ENCODE results near the gene CXXC5. TPM values are rescaled to one million over a fixed set of nuclear protein-coding genes. Genes with fewer than 3 reads are reported as not detected.
A peak's percentile ranks its signal among the peaks of the same experiment; 100 is the strongest.

CXXC5 gene
- total RNA-seq, 2 experiments from 2014 or later, result 26.7 to 113 TPM

GRCh38 chr5:139638090-139638735 is 9.9 kb upstream of the CXXC5 start:
- Histone ChIP-seq H3K4me1 (ENCODE audit: insufficient read depth, low read length, poor library complexity, severe bottlenecking) (peaks cover 70% of the 10 kb centered on the region), H3K9me3 (ENCODE audit: low read length) (no peaks in the 10 kb centered on the region), H3K27ac (ENCODE audit: low read depth, low read length, poor library complexity, severe bottlenecking) (peak overlapping the region; percentile 98), H4K20me1 (ENCODE audit: insufficient read depth, low read length) (peaks cover 5% of the 10 kb centered on the region; the same call in 1 of the 2 replicates), H3K79me2 (ENCODE audit: insufficient read depth, low read depth, low read length) (peaks cover 4% of the 10 kb centered on the region; the same call in 1 of the 2 replicates), H3K9me2 (ENCODE audit: insufficient read depth, low read length) (no peaks in the 10 kb centered on the region), H3K4me2 (ENCODE audit: low read length) (peak overlapping the region; percentile 95), H3K4me3 (ENCODE audit: low read depth, low read length, poor library complexity, severe bottlenecking) (peak overlapping the region; percentile 64), H2AFZ (ENCODE audit: low read length) (no peak overlapping the region), H3K36me3 (ENCODE audit: insufficient read depth, low read length) (no peaks in the 10 kb centered on the region)
- no TSS peak for BruUV-seq (replicated peaks)
- CTCF ChIA-PET (ENCODE audit: unreplicated experiment), result interaction anchor here (1.0 to 1.9 kb wide), 3 partner anchors 12 to 127 kb away, joined by 3 to 7 read pairs (median 5); no protein-coding TSS in a partner anchor
- TF ChIP-seq EZH2phosphoT487 (IDR thresholded peaks at IDR 0.05; ENCODE audit: borderline replicate concordance, low read depth, low read length), result no peak
- TF ChIP-seq CTCF (conservative IDR thresholded peaks at IDR 0.05; ENCODE audit: low read length), result no peak
- intact Hi-C loops (cut with micrococcal nuclease; ENCODE audit: unreplicated experiment), result loop anchor here (5.0 kb wide), 1 partner anchor 109 kb away; no protein-coding TSS in a partner anchor
- POLR2A ChIA-PET, result interaction anchor here (0.6 to 1.5 kb wide), 7 partner anchors 10 to 240 kb away, joined by 3 to 12 read pairs (median 4); partner anchors contain the start of gene CXXC5
- DNase-seq (ENCODE audit: low spot score), result peak; percentile 81

- BruUV-seq (replicated peaks), result no TSS peak
- Histone ChIP-seq H3K36me3 (ENCODE audit: insufficient read depth, low read length) (no peaks in the 10 kb centered on the region), H3K4me2 (ENCODE audit: low read length) (peak overlapping the region; percentile 95), H2AFZ (ENCODE audit: low read length) (no peak overlapping the region), H3K9me3 (ENCODE audit: low read length) (no peaks in the 10 kb centered on the region), H3K9me2 (ENCODE audit: insufficient read depth, low read length) (no peaks in the 10 kb centered on the region), H3K4me3 (ENCODE audit: low read depth, low read length, poor library complexity, severe bottlenecking) (peak overlapping the region; percentile 64), H3K79me2 (ENCODE audit: insufficient read depth, low read depth, low read length) (peaks cover 4% of the 10 kb centered on the region; the same call in 1 of the 2 replicates), H3K4me1 (ENCODE audit: insufficient read depth, low read length, poor library complexity, severe bottlenecking) (peaks cover 62% of the 10 kb centered on the region), H3K27ac (ENCODE audit: low read depth, low read length, poor library complexity, severe bottlenecking) (peak overlapping the region; percentile 98), H4K20me1 (ENCODE audit: insufficient read depth, low read length) (peaks cover 5% of the 10 kb centered on the region; the same call in 1 of the 2 replicates)
- TF ChIP-seq EZH2phosphoT487 (IDR thresholded peaks at IDR 0.05; ENCODE audit: borderline replicate concordance, low read depth, low read length) (no peak), CTCF (conservative IDR thresholded peaks at IDR 0.05; ENCODE audit: low read length) (no peak)
- DNase-seq (ENCODE audit: low spot score), result peak; percentile 53
- intact Hi-C loops (cut with micrococcal nuclease; ENCODE audit: unreplicated experiment), result loop anchor here (5.0 kb wide), 1 partner anchor 108 kb away; no protein-coding TSS in a partner anchor
- ChIA-PET CTCF (ENCODE audit: unreplicated experiment) (interaction anchor here (0.6 to 1.9 kb wide), 3 partner anchors 9 to 28 kb away, joined by 4 to 7 read pairs (median 5); partner anchors contain the start of gene CXXC5), POLR2A (interaction anchor here (0.6 to 1.5 kb wide), 6 partner anchors 9 to 240 kb away, joined by 3 to 12 read pairs (median 4); partner anchors contain the start of gene CXXC5)
These were observed 9.2 kb upstream of the CXXC5 start for GRCh38 chr5:139638736-139639618.
